Measurements from ENCODE around the gene ATP1B2.
"Not testable (repeated sequence)": the region's sequence is repeated elsewhere in the genome, so short reads cannot be mapped to it uniquely, and the experiment has no call there.

The ATP1B2 gene

GRCh38 chr17:7636163-7636562 is 14.6 kb upstream of the ATP1B2 start:
- no peak for DNase-seq (ENCODE audit: low spot score)

GRCh38 chr17:7640783-7641182 is 9.9 kb upstream of the ATP1B2 start:
- no peak for DNase-seq (ENCODE audit: low spot score)

GRCh38 chr17:7641635-7642034 is 9.1 kb upstream of the ATP1B2 start:
- not testable (repeated sequence) for DNase-seq (ENCODE audit: low spot score)

- DNase-seq (ENCODE audit: low spot score): no peak
Observed at GRCh38 chr17:7644775-7645174, 6.0 kb upstream of the ATP1B2 start.

- no peak for DNase-seq (ENCODE audit: low spot score)
Observed at GRCh38 chr17:7646457-7646856, 4.3 kb upstream of the ATP1B2 start.

- no peak for DNase-seq (ENCODE audit: low spot score)
Observed at GRCh38 chr17:7647018-7647417, 3.7 kb upstream of the ATP1B2 start.

- DNase-seq (ENCODE audit: low spot score): no peak
Observed at GRCh38 chr17:7651097-7651664, 455 bp downstream of the ATP1B2 start.

- no peak for DNase-seq (ENCODE audit: low spot score)
Observed at GRCh38 chr17:7651665-7652387, 1.1 kb downstream of the ATP1B2 start.

- DNase-seq (ENCODE audit: low spot score): no peak
Observed at GRCh38 chr17:7652388-7653356, 1.9 kb downstream of the ATP1B2 start.

- DNase-seq (ENCODE audit: low spot score): no peak
Observed at GRCh38 chr17:7654832-7655540, 4.3 kb downstream of the ATP1B2 start.

GRCh38 chr17:7655541-7655840 is 4.8 kb downstream of the ATP1B2 start:
- DNase-seq (ENCODE audit: low spot score): no peak

GRCh38 chr17:7656958-7657609 is 6.4 kb downstream of the ATP1B2 start:
- DNase-seq (ENCODE audit: low spot score): no peak

- no peak for DNase-seq (ENCODE audit: low spot score)
Observed at GRCh38 chr17:7667656-7668406, 17.1 kb downstream of the ATP1B2 start.

GRCh38 chr17:7668482-7668881 is 17.8 kb downstream of the ATP1B2 start:
- no peak for DNase-seq (ENCODE audit: low spot score)

GRCh38 chr17:7673239-7673638 is 22.5 kb downstream of the ATP1B2 start:
- DNase-seq (ENCODE audit: low spot score): no peak

- DNase-seq (ENCODE audit: low spot score): no peak
Observed at GRCh38 chr17:7674934-7675333, 24.2 kb downstream of the ATP1B2 start.

- DNase-seq (ENCODE audit: low spot score): no peak
Observed at GRCh38 chr17:7676533-7676932, 25.8 kb downstream of the ATP1B2 start.

GRCh38 chr17:7677388-7678067 is 26.8 kb downstream of the ATP1B2 start:
- DNase-seq (ENCODE audit: low spot score): no peak

- no peak for DNase-seq (ENCODE audit: low spot score)
Observed at GRCh38 chr17:7684851-7685532, 34.3 kb downstream of the ATP1B2 start.

All from kidney capillary endothelial cell (primary cell).